ENCODE measurements around the gene COL23A1.

COL23A1 gene

GRCh38 chr5:178213003-178213461 is 377.2 kb downstream of the COL23A1 start:
- no peak for FAIRE-seq

GRCh38 chr5:178212241-178213002 is 377.8 kb downstream of the COL23A1 start:
- FAIRE-seq: no peak

GRCh38 chr5:178211095-178212048 is 378.8 kb downstream of the COL23A1 start:
- FAIRE-seq: no peak

- FAIRE-seq: no peak
Observed at GRCh38 chr5:178210686-178211085, 379.5 kb downstream of the COL23A1 start.

GRCh38 chr5:178210073-178210535 is 380.1 kb downstream of the COL23A1 start:
- FAIRE-seq: no peak

- FAIRE-seq: no peak
Observed at GRCh38 chr5:178209334-178210072, 380.7 kb downstream of the COL23A1 start.

GRCh38 chr5:178208540-178209227 is 381.5 kb downstream of the COL23A1 start:
- FAIRE-seq: no peak

GRCh38 chr5:178207917-178208280 is 382.3 kb downstream of the COL23A1 start:
- no peak for FAIRE-seq

- FAIRE-seq: no peak
Observed at GRCh38 chr5:178207183-178207916, 382.8 kb downstream of the COL23A1 start.

- FAIRE-seq: no peak
Observed at GRCh38 chr5:178206166-178207101, 383.8 kb downstream of the COL23A1 start.

- no peak for FAIRE-seq
Observed at GRCh38 chr5:178205749-178206047, 384.5 kb downstream of the COL23A1 start.

GRCh38 chr5:178204935-178205748 is 385.1 kb downstream of the COL23A1 start:
- FAIRE-seq: no peak

- FAIRE-seq: no peak
Observed at GRCh38 chr5:178204182-178204934, 385.8 kb downstream of the COL23A1 start, which contains the start of gene HNRNPAB. HNRNPAB (plus strand) TSS chr5:178204533; CDS start chr5:178204838, 305 bp downstream.

- FAIRE-seq: no peak
Observed at GRCh38 chr5:178203670-178204181, 386.5 kb downstream of the COL23A1 start.

GRCh38 chr5:178202541-178202940 is 387.7 kb downstream of the COL23A1 start:
- FAIRE-seq: no peak

- FAIRE-seq: no peak
Observed at GRCh38 chr5:178201927-178202235, 388.3 kb downstream of the COL23A1 start.

GRCh38 chr5:178201221-178201926 is 388.8 kb downstream of the COL23A1 start:
- FAIRE-seq: no peak

All from TTC549 (cell line).